C4-2B (cell line): ENCODE results near the gene CAPN9.

Experiments used
- ZFX ChIP-seq: fragments of 450-650 bp; IDR thresholded peaks from 2 replicates; pipeline ENCODE4 v1.6.1; 2017
- TF ChIP-seq, protein P1 (sequence below): fragments of 450-650 bp; conservative IDR thresholded peaks from 2 replicates; pipeline ENCODE4 v1.5.1; 2017; ENCODE audit warnings: mild to moderate bottlenecking

GRCh38 chr1:230759369-230760065 lies 12.3 kb downstream of the CAPN9 start:
- no peak for TF ChIP-seq ZFX
- TF ChIP-seq, protein P1, sequence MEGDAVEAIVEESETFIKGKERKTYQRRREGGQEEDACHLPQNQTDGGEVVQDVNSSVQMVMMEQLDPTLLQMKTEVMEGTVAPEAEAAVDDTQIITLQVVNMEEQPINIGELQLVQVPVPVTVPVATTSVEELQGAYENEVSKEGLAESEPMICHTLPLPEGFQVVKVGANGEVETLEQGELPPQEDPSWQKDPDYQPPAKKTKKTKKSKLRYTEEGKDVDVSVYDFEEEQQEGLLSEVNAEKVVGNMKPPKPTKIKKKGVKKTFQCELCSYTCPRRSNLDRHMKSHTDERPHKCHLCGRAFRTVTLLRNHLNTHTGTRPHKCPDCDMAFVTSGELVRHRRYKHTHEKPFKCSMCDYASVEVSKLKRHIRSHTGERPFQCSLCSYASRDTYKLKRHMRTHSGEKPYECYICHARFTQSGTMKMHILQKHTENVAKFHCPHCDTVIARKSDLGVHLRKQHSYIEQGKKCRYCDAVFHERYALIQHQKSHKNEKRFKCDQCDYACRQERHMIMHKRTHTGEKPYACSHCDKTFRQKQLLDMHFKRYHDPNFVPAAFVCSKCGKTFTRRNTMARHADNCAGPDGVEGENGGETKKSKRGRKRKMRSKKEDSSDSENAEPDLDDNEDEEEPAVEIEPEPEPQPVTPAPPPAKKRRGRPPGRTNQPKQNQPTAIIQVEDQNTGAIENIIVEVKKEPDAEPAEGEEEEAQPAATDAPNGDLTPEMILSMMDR: no peak
